ENCODE data around the gene FAM53B.

Gene FAM53B

DNA sequence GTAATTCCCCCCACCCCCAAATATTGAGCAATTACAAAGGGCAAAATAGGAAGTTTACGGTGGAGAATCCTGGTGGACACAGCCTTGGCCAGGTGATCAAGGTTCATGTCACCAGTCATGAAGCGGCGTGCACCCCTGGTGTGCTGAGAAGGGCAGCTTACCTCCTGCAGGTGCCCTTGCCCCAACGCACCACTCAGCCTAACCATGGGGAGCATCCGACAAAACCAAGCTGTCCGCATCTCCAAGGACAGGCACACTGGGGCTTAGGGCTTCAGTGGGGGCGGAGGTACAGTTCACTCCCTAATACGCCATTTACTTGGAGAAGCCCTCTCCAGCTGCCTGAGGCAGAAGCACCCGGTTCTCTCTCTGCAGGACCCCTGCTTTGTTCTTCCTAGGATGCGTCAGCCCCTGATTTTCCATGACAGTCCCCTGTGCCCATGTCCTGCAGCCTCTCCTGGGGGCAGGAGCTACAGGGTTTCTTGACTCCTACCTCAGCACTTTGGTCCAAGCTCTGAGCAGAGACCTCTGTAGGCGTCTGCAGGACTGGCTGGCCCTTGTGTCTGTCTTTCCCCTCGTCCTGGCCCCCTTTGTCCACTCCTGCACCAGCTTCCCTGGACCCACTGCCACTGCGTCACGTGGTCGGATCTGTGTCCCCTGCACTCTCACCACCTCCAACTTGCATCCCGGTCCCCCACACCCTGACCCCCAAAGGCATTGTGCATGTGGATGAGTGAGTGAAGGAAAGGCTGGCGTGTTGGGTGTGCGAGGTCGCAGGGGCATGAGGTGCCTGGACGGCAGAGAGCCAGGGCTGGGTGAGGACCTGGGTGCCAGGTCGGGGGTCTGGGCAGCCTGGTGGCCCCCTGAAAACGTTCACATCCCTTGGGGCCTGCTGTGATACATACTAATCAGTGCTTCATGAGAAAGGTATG is 168.8 kb downstream of the FAM53B start:
- DNase-seq (ENCODE audit: low read depth) = no peak

DNA sequence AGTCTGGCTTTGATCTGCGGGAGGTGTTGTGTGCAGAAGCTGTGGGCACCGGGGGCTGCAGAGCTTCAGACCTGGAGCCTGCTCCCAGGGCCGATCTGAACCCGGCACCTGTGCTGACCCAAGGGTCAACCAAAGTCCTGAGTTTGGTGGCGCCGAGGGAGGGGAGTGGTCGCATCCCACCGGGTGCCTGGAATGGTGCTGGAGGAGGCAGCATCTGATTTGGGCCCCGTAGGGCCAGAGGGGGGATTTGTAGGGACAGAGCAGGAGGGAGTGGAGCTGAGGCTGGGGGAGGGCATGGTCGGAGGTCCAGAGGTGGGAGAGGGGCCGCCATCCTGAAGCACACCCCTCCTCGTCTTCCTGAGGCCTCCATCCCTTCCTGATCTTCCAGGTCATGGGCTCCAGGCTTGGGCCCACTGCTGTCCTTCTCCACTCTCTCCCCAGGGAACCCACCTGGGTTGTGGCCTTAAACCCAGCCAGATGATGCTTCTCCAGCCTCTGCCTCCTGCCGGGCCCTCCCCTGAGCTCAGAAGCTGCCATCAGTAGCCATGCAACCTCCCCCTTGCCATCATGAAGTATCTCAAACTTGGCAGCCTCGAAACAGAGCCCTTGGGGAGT is 169.6 kb downstream of the FAM53B start:
- DNase-seq (ENCODE audit: low read depth) = no peak

DNA sequence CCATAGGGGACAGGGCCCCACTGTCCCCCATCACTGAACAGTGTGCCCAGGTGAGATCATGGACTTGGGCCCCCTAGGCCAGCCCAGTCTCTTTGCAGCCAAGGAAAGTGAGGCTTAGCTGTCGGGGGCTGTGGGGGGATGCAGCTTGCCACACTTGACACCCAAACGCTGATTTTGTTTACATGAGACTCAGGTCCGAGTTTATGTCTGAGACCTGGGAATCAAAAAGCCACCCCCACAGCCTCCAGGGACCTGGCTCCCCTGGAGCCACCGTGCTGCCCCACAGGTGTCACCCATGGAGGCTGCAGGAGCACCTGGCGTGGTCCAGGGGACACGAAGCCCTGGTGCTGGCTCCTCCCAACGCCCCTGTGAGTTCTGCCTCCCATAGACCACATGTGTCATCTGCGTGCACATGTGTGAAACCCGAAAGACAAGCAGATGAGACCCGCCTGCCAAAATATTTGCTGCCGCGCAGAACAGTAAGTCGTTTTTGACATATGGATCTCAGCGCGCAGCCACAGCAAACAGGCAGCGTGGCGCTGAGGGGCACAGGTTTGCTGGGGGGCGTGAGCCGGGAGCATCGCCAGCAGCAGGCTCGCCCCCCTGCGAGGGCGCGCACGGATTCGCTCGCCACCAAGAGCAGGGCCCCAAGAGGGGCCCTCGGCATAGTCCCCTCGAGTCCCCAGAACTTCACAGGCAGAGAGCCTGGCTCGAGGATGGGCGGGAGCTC is 170.3 kb downstream of the FAM53B start:
- no peak for DNase-seq (ENCODE audit: low read depth)

DNA sequence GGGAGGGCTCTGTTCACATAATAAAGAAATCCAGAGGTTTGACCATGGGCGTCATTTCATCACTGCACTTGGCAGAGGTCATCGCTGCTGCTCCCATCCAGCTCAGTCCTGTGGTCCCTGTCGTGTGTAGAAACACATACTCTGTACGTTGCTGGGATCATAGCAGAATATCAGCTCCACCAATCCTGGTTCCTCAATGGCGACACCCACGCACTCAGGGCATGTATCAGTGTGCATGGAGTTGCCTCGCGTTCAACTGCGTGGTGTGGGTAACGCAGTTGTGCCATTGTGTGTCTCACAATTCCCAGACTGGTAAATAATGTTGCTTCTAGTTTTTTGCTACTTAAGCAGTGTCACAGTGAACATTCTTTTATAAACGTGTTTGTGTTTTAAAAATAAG is 171.4 kb downstream of the FAM53B start:
- no peak for DNase-seq (ENCODE audit: low read depth)

DNA sequence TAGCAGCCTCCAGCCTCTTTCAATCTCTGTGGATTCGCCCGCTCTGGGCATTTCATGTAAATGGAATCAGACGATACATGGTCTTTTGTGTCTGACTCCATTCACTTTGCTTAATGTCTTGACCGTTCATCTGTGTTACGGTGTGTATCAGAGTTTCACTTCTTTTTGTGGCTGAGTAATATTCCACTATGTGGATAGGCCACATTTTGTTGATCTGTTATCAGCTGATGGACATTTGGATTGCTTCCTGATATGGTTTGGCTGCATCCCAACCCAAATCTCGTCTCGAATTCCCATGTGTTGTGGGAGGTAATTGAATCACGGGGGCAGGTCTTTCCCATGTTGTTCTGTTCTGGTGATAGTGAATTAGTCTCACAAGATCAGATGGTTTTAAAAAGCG is 173.5 kb downstream of the FAM53B start:
- DNase-seq (ENCODE audit: low read depth) = no peak

DNA sequence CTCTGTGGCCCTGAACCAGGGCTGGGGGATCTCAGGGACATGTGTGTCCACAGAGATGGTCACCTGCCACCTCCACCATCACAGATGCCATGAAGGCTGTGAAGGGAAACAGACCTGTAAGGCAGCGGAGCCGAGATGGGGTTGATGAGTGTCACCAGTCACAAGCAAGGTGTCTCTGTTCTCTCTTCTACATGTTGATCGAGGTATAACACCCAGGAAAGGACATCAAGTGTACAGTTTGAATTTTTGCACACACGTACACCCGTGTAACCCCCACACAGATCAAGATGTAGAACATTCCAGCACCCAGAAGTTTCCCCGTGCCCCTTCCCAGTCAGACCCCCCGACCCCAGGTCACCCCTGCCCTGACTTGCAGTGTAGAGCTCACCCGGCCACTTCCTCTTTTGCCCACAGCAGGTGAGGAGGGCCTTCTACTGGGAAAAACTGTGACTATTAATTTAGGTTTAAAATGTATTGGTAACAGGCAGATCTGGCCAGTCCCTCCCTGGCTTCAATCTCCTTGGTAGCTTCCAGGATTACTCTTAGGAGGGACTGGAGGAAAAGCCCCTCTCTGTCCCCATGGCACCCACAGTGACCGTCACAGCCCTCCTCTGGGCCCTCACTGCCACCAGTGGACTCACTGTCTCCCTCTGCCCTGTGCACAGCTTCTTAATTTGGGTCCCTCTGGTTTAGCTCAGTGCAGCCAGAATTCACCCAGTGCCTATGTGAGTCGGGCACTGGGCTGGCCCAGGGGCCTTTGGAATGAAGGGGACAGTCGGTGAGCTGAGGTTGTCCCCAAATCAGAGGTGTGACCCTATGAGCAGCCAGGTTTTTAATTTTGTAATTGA is 174.3 kb downstream of the FAM53B start:
- DNase-seq (ENCODE audit: low read depth) = no peak

Measured in T follicular helper cell (primary cell).